ENCODE results near the gene OIP5.

GRCh38 chr15:41337047-41337446 is 4.7 kb upstream of the OIP5 start:
- TF ChIP-seq EZH2 (IDR thresholded peaks at IDR 0.05; ENCODE audit: low read length), result no peak
- TF ChIP-seq CTCF (optimal IDR thresholded peaks at IDR 0.05 in 1 of 3, IDR thresholded peaks at IDR 0.05 in 1 of 3, conservative IDR thresholded peaks at IDR 0.05 in 1 of 3; ENCODE audit: extremely low read depth in 1 of 3, insufficient read depth in 2 of 3, low read length in 3 of 3), result no peak

Data from keratinocyte (primary cell).